ENCODE results near the gene SRRM5.

SRRM5 gene

GRCh38 chr19:43612374-43612773, 486 bp downstream of the SRRM5 start:
- no peak for DNase-seq

GRCh38 chr19:43616306-43616705, 4.4 kb downstream of the SRRM5 start:
- DNase-seq, result no peak

- no peak for DNase-seq
Observed at GRCh38 chr19:43616954-43617353, 5.1 kb downstream of the SRRM5 start.

- DNase-seq, result peak in 19 of 58 donors; percentile 48 to 80 (median 63)
Observed at GRCh38 chr19:43618921-43619261, 7.0 kb downstream of the SRRM5 start.

GRCh38 chr19:43619262-43620060, 7.6 kb downstream of the SRRM5 start, which contains the start of gene ZNF428:
TSS of gene ZNF428 (minus strand) at chr19:43619629. CDS start at chr19:43614304, 5,325 bp downstream.
- DNase-seq, result peak; percentile 77 to 99 (median 93)

- DNase-seq, result peak in 1 of 58 donors; percentile 50
Observed at GRCh38 chr19:43620061-43621001, 8.4 kb downstream of the SRRM5 start.

- DNase-seq, result no peak
Observed at GRCh38 chr19:43622070-43622469, 10.2 kb downstream of the SRRM5 start.

- DNase-seq, result no peak
Observed at GRCh38 chr19:43622956-43623355, 11.1 kb downstream of the SRRM5 start.

GRCh38 chr19:43623889-43624670, 12.2 kb downstream of the SRRM5 start:
- DNase-seq, result no peak

GRCh38 chr19:43624933-43625332, 13.0 kb downstream of the SRRM5 start:
- DNase-seq, result peak in 2 of 58 donors; percentile 9 to 22

GRCh38 chr19:43625918-43626579, 14.2 kb downstream of the SRRM5 start:
- DNase-seq, result peak in 10 of 58 donors; percentile 12 to 55 (median 26)

- no peak for DNase-seq
Observed at GRCh38 chr19:43626838-43627237, 14.9 kb downstream of the SRRM5 start.

GRCh38 chr19:43628646-43629326, 16.9 kb downstream of the SRRM5 start:
- DNase-seq, result peak in 14 of 58 donors; percentile 2 to 40 (median 16)

GRCh38 chr19:43631491-43631890, 19.6 kb downstream of the SRRM5 start:
- DNase-seq, result no peak

GRCh38 chr19:43633520-43633919, 21.6 kb downstream of the SRRM5 start:
- DNase-seq, result no peak

GRCh38 chr19:43634068-43634467, 22.2 kb downstream of the SRRM5 start:
- DNase-seq, result peak in 2 of 58 donors; percentile 25 to 29

GRCh38 chr19:43634506-43634871, 22.6 kb downstream of the SRRM5 start:
- DNase-seq, result peak in 49 of 58 donors; percentile 24 to 79 (median 50)

- DNase-seq, result peak in 53 of 58 donors; percentile 16 to 85 (median 63)
Observed at GRCh38 chr19:43634872-43635560, 23.1 kb downstream of the SRRM5 start.

- DNase-seq, result peak in 2 of 58 donors; percentile 34 to 54
Observed at GRCh38 chr19:43635561-43635940, 23.7 kb downstream of the SRRM5 start.
